ENCODE data around the gene ZNF230. TPM values are rescaled to one million over a fixed set of nuclear protein-coding genes. Genes with fewer than 3 reads are reported as not detected.

The ZNF230 gene
- total RNA-seq, 1 experiment from 2014 or later: 4.0 TPM

- peaks cover 17% of the 10 kb centered on the region for H3K36me3 ChIP-seq (ENCODE audit: low read depth)
- ChIA-PET CTCF (no interaction called here), POLR2A (ENCODE audit: unreplicated experiment) (interaction anchor here (0.6 kb wide), 1 partner anchor 198 kb away, joined by 3 read pairs; the partner anchor contains the start of gene ZNF283)
- no peaks in the 10 kb centered on the region for H3K9me2 ChIP-seq (ENCODE audit: insufficient read depth)
- H2AFZ ChIP-seq: peak within 1 kb of the TSS; percentile 99
- TF ChIP-seq EZH2 (IDR thresholded peaks at IDR 0.05; ENCODE audit: low read depth): no peak
- TF ChIP-seq CTCF (conservative IDR thresholded peaks at IDR 0.05): no peak
- H3K4me1 ChIP-seq (replicated peaks; ENCODE audit: insufficient read depth): peaks cover 13% of the 10 kb centered on the region
- DNase-seq: peak; percentile 62 to 77
- intact Hi-C loops (cut with micrococcal nuclease; ENCODE audit: unreplicated experiment): loop anchor here (1.0 to 2.0 kb wide), 4 partner anchors 23 to 88 kb away; partner anchors contain the start of genes ZNF224, ZNF225 and ZNF230
- no peaks in the 10 kb centered on the region for H3K79me2 ChIP-seq (ENCODE audit: low read depth)
- peak within 1 kb of the TSS; percentile 77 for H3K4me2 ChIP-seq
- no peaks in the 10 kb centered on the region for H4K20me1 ChIP-seq (ENCODE audit: insufficient read depth)
- peak within 1 kb of the TSS; percentile 84 for H3K4me3 ChIP-seq
- H3K27ac ChIP-seq: no peak within 1 kb of the TSS
- no peaks in the 10 kb centered on the region for H3F3A ChIP-seq (ENCODE audit: insufficient read depth, low read depth)
- H3K9me3 ChIP-seq (ENCODE audit: insufficient read depth, low read depth): peaks cover 11% of the 10 kb centered on the region
- no peaks in the 10 kb centered on the region for H3K27me3 ChIP-seq (ENCODE audit: insufficient read depth, low read depth)
- TSS peak; percentile 65 for BruUV-seq (replicated peaks)
Observed at GRCh38 chr19:44025217-44025936, 22.6 kb downstream of the ZNF230 start, which contains the start of gene ZNF222. TSS of gene ZNF222 (plus strand) at chr19:44025379. CDS start at chr19:44025437, 58 bp downstream.

DNA sequence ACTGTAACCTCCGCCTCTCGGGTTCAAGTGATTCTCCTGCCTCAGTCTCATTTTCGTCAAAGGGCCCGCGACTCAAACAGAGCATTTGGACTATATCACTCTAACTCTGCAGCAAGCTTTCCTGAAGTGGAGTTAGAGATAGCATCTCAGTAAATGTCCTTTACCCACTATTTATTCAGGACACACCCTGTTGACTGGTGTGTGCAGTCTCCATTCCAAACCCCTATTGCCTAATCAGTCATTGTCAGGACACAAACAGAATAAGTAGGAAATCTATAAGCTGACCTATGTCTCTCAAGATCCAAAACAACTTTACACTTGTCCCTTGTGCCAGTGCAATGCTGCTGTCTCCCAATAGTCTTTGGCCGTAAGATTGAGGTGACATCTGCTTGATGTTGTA, 23.9 kb downstream of the ZNF230 start:
- ChIA-PET POLR2A (ENCODE audit: unreplicated experiment) (no interaction called here), CTCF (no interaction called here)
- no peak overlapping the region for H3K4me3 ChIP-seq
- H3K36me3 ChIP-seq (ENCODE audit: low read depth): peaks cover 28% of the 10 kb centered on the region
- TF ChIP-seq EZH2 (IDR thresholded peaks at IDR 0.05; ENCODE audit: low read depth) (no peak), CTCF (conservative IDR thresholded peaks at IDR 0.05) (no peak)
- no TSS peak for BruUV-seq (replicated peaks)
- no peaks in the 10 kb centered on the region for H3K79me2 ChIP-seq (ENCODE audit: low read depth)
- no peaks in the 10 kb centered on the region for H3K9me2 ChIP-seq (ENCODE audit: insufficient read depth)
- intact Hi-C loops (cut with micrococcal nuclease; ENCODE audit: unreplicated experiment): no loop called here
- no peak overlapping the region for H3K27ac ChIP-seq
- H3F3A ChIP-seq (ENCODE audit: insufficient read depth, low read depth): no peaks in the 10 kb centered on the region
- no peak for DNase-seq
- H2AFZ ChIP-seq: no peak overlapping the region
- peaks cover 21% of the 10 kb centered on the region for H3K9me3 ChIP-seq (ENCODE audit: insufficient read depth, low read depth)
- 0 out of 2 replicates have a peak overlapping the region, but pooled peaks have one; percentile 11 for H3K4me2 ChIP-seq
- no peaks in the 10 kb centered on the region for H4K20me1 ChIP-seq (ENCODE audit: insufficient read depth)
- H3K27me3 ChIP-seq (ENCODE audit: insufficient read depth, low read depth): no peaks in the 10 kb centered on the region
- H3K4me1 ChIP-seq (replicated peaks; ENCODE audit: insufficient read depth): peaks cover 13% of the 10 kb centered on the region

DNA sequence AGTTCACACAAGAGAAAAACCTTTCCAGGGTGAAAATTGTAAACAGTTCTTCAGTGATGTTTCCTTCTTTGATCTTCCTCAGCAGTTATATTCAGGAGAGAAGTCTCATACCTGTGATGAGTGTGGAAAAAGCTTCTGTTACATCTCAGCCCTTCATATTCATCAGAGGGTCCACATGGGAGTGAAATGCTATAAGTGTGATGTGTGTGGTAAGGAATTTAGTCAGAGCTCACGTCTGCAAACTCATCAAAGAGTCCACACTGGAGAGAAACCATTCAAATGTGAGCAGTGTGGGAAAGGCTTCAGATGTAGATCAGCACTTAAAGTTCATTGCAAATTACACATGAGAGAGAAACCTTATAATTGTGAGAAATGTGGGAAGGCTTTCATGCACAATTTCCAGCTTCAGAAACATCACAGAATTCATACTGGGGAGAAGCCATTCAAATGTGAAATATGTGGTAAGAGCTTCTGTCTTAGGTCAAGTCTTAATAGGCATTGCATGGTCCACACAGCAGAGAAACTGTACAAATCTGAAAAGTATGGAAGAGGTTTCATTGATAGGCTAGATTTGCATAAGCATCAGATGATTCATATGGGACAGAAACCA, 29.3 kb downstream of the ZNF230 start:
- no peak overlapping the region for H3K4me3 ChIP-seq
- CTCF ChIA-PET: no interaction called here
- BruUV-seq (replicated peaks): no TSS peak
- no peak overlapping the region for H3K27ac ChIP-seq
- H3K79me2 ChIP-seq (ENCODE audit: low read depth): no peaks in the 10 kb centered on the region
- intact Hi-C loops (cut with micrococcal nuclease; ENCODE audit: unreplicated experiment): no loop called here
- peaks cover 45% of the 10 kb centered on the region for H3K9me3 ChIP-seq (ENCODE audit: insufficient read depth, low read depth)
- DNase-seq: no peak
- H3K36me3 ChIP-seq (ENCODE audit: low read depth): peaks cover 40% of the 10 kb centered on the region
- TF ChIP-seq EZH2 (IDR thresholded peaks at IDR 0.05; ENCODE audit: low read depth): no peak
- TF ChIP-seq CTCF (conservative IDR thresholded peaks at IDR 0.05): no peak
- no peaks in the 10 kb centered on the region for H4K20me1 ChIP-seq (ENCODE audit: insufficient read depth)
- no peak overlapping the region for H2AFZ ChIP-seq
- no peak overlapping the region for H3K4me2 ChIP-seq
- POLR2A ChIA-PET (ENCODE audit: unreplicated experiment): no interaction called here
- no peaks in the 10 kb centered on the region for H3K4me1 ChIP-seq (replicated peaks; ENCODE audit: insufficient read depth)
- peaks cover 2% of the 10 kb centered on the region; the same call in 1 of the 2 replicates for H3K27me3 ChIP-seq (ENCODE audit: insufficient read depth, low read depth)
- H3F3A ChIP-seq (ENCODE audit: insufficient read depth, low read depth): no peaks in the 10 kb centered on the region
- H3K9me2 ChIP-seq (ENCODE audit: insufficient read depth): no peaks in the 10 kb centered on the region
